Trophoblast cell (in vitro differentiated cells and primary cell): Measurements from ENCODE around the gene ZNF316.

ENCODE experiments used
- DNase-seq, 2 donors: peaks; one replicate each; pipeline ENCODE4 v3.0.0-alpha.2; 2016
- H2AFZ ChIP-seq: 2 replicates; pipeline ENCODE4 v1.6.1; 2013; ENCODE audit warnings: low read length, moderate library complexity, mild to moderate bottlenecking; ENCODE audit not compliant: insufficient read depth, poor library complexity
- H2AK5ac ChIP-seq: 2 replicates; pipeline ENCODE4 v1.6.1; 2013; ENCODE audit warnings: mild to moderate bottlenecking, low read length
- H2BK120ac ChIP-seq: 2 replicates; pipeline ENCODE4 v1.6.1; 2013; ENCODE audit warnings: low read length, mild to moderate bottlenecking, moderate library complexity; ENCODE audit not compliant: insufficient read depth, poor library complexity
- H2BK12ac ChIP-seq: 2 replicates; pipeline ENCODE4 v1.6.1; 2013; ENCODE audit warnings: mild to moderate bottlenecking, low read length, moderate library complexity
- H2BK5ac ChIP-seq: 2 replicates; pipeline ENCODE4 v1.6.1; 2013; ENCODE audit warnings: low read length, low read depth, moderate library complexity, mild to moderate bottlenecking; ENCODE audit not compliant: poor library complexity
- H3K14ac ChIP-seq: 2 replicates; pipeline ENCODE4 v1.6.1; 2013; ENCODE audit warnings: mild to moderate bottlenecking, low read length
- H3K18ac ChIP-seq: 2 replicates; pipeline ENCODE4 v1.6.1; 2013; ENCODE audit warnings: mild to moderate bottlenecking, low read length
- H3K23ac ChIP-seq: 2 replicates; pipeline ENCODE4 v1.6.1; 2013; ENCODE audit warnings: low read length
- H3K27ac ChIP-seq: 2 replicates; pipeline ENCODE4 v1.5.1; 2013; ENCODE audit warnings: low read depth, mild to moderate bottlenecking, inconsistent platforms, low read length, moderate library complexity
- H3K27me3 ChIP-seq: 2 replicates; pipeline ENCODE4 v1.6.1; 2013; ENCODE audit warnings: inconsistent platforms, mild to moderate bottlenecking, low read length, moderate library complexity; ENCODE audit not compliant: insufficient read depth
- H3K36me3 ChIP-seq, 2 experiments: 1 replicate in 1 of 2; 2 replicates in 1 of 2; pipeline ENCODE4 v1.6.1; 2013; ENCODE audit warnings: low read length in 2 of 2, mild to moderate bottlenecking in 2 of 2, moderate library complexity in 1 of 2; ENCODE audit not compliant: insufficient read depth in 2 of 2, control insufficient read depth in 1 of 2
- H3K4ac ChIP-seq: 2 replicates; pipeline ENCODE4 v1.6.1; 2013; ENCODE audit warnings: low read depth, mild to moderate bottlenecking, low read length, moderate library complexity
- H3K4me1 ChIP-seq, 2 experiments: 1 replicate in 1 of 2; 2 replicates in 1 of 2; pipeline ENCODE4 v1.6.1; 2013; ENCODE audit warnings: low read length in 2 of 2, mild to moderate bottlenecking in 2 of 2, moderate library complexity in 1 of 2; ENCODE audit not compliant: insufficient read depth in 2 of 2, control insufficient read depth in 1 of 2
- H3K4me2 ChIP-seq: 2 replicates; pipeline ENCODE4 v1.6.1; 2013; ENCODE audit warnings: inconsistent platforms, mild to moderate bottlenecking, low read length, moderate library complexity
- H3K4me3 ChIP-seq: 2 replicates; pipeline ENCODE4 v1.5.1; 2013; ENCODE audit warnings: mild to moderate bottlenecking, low read depth, low read length, inconsistent platforms
- H3K79me1 ChIP-seq: one replicate; pipeline ENCODE4 v1.6.1; 2013; ENCODE audit warnings: low read length
- H3K79me2 ChIP-seq: 2 replicates; pipeline ENCODE4 v1.6.1; 2013; ENCODE audit warnings: low read length, mild to moderate bottlenecking; ENCODE audit not compliant: control insufficient read depth, insufficient read depth, poor library complexity
- H3K9ac ChIP-seq: 2 replicates; pipeline ENCODE4 v1.6.1; 2013; ENCODE audit warnings: mild to moderate bottlenecking, low read length
- H3K9me3 ChIP-seq: 2 replicates; pipeline ENCODE4 v1.6.1; 2013; ENCODE audit warnings: low read depth, mild to moderate bottlenecking, control low read depth, inconsistent platforms, low read length; ENCODE audit not compliant: insufficient read depth
- H4K12ac ChIP-seq: 2 replicates; pipeline ENCODE4 v1.6.1; 2013; ENCODE audit warnings: low read depth, mild to moderate bottlenecking, low read length, moderate library complexity
- H4K8ac ChIP-seq: 2 replicates; pipeline ENCODE4 v1.6.1; 2013; ENCODE audit warnings: low read depth, mild to moderate bottlenecking, low read length, moderate library complexity
- H4K91ac ChIP-seq: one replicate; pipeline ENCODE4 v1.6.1; 2013; ENCODE audit warnings: low read depth, mild to moderate bottlenecking, low read length, moderate library complexity
- WGBS: extraction: QIAGEN DNeasy Blood & Tissue Kit; methylation state at CpG from one replicate; pipeline ENCODE4 v1.1.7; 2013; ENCODE audit warnings: missing lambda C conversion rate; ENCODE audit not compliant: insufficient read length, insufficient coverage; ENCODE audit errors: extremely low coverage; 5-methylcytosine and 5-hydroxymethylcytosine counted together

The ZNF316 gene

GRCh38 chr7:6651851-6652445 is 14.8 kb downstream of the ZNF316 start:
- Histone ChIP-seq H2BK12ac (no peak overlapping the region), H3K27me3 (no peaks in the 10 kb centered on the region), H3K4me3 (no peak overlapping the region), H2AFZ (no peak overlapping the region), H4K8ac (no peak overlapping the region), H3K23ac (no peak overlapping the region), H2BK120ac (no peak overlapping the region), H3K79me1 (no peaks in the 10 kb centered on the region), H3K18ac (no peak overlapping the region), H2BK5ac (no peak overlapping the region), H4K12ac (no peak overlapping the region), H3K4me1 (no peaks in the 10 kb centered on the region), H3K79me2 (no peaks in the 10 kb centered on the region), H3K36me3 (peaks cover 78 to 81% of the 10 kb centered on the region in 2 experiments), H3K9me3 (peaks cover 21% of the 10 kb centered on the region), H2AK5ac (no peak overlapping the region), H3K27ac (no peak overlapping the region), H3K14ac (no peak overlapping the region), H3K4ac (no peak overlapping the region), H3K9ac (no peak overlapping the region), H3K4me2 (no peak overlapping the region), H4K91ac (no peak overlapping the region)
- no peak for DNase-seq
- WGBS, result no CpG with 5 or more reads among the region's 32 CpGs

- Histone ChIP-seq H3K4me3 (peak overlapping the region; percentile 43), H3K9me3 (peaks cover 21% of the 10 kb centered on the region), H3K4me1 (no peaks in the 10 kb centered on the region), H2AFZ (no peak overlapping the region), H3K79me1 (no peaks in the 10 kb centered on the region), H3K18ac (no peak overlapping the region), H3K79me2 (no peaks in the 10 kb centered on the region), H3K23ac (no peak overlapping the region), H2AK5ac (no peak overlapping the region), H2BK12ac (no peak overlapping the region), H2BK5ac (no peak overlapping the region), H3K36me3 (peaks cover 72 to 76% of the 10 kb centered on the region in 2 experiments), H4K91ac (no peak overlapping the region), H3K4ac (no peak overlapping the region), H4K8ac (no peak overlapping the region), H3K14ac (no peak overlapping the region), H4K12ac (no peak overlapping the region), H3K27me3 (no peaks in the 10 kb centered on the region), H3K27ac (no peak overlapping the region), H3K9ac (no peak overlapping the region), H3K4me2 (no peak overlapping the region), H2BK120ac (no peak overlapping the region)
- no peak for DNase-seq
- WGBS, result no CpG with 5 or more reads among the region's 75 CpGs
These were observed 15.4 kb downstream of the ZNF316 start for GRCh38 chr7:6652446-6653011.

GRCh38 chr7:6653071-6654003 is 16.2 kb downstream of the ZNF316 start:
- Histone ChIP-seq H3K4me1 (no peaks in the 10 kb centered on the region), H3K4ac (no peak overlapping the region), H3K18ac (no peak overlapping the region), H3K27me3 (no peaks in the 10 kb centered on the region), H2BK5ac (no peak overlapping the region), H2BK12ac (no peak overlapping the region), H4K8ac (no peak overlapping the region), H3K9ac (no peak overlapping the region), H3K23ac (no peak overlapping the region), H4K12ac (no peak overlapping the region), H3K79me1 (no peaks in the 10 kb centered on the region), H3K27ac (no peak overlapping the region), H3K9me3 (peaks cover 19% of the 10 kb centered on the region), H2AFZ (no peak overlapping the region), H3K4me2 (no peak overlapping the region), H3K79me2 (no peaks in the 10 kb centered on the region), H3K36me3 (peaks cover 64 to 68% of the 10 kb centered on the region in 2 experiments), H2AK5ac (no peak overlapping the region), H3K14ac (no peak overlapping the region), H3K4me3 (no peak overlapping the region), H2BK120ac (no peak overlapping the region), H4K91ac (no peak overlapping the region)
- DNase-seq, result no peak
- WGBS, result no CpG with 5 or more reads among the region's 146 CpGs

- no peak overlapping the region for H4K12ac ChIP-seq
- H3K14ac ChIP-seq, result no peak overlapping the region
- no peaks in the 10 kb centered on the region for H3K79me1 ChIP-seq
- H3K4me2 ChIP-seq, result no peak overlapping the region
- H3K27ac ChIP-seq, result no peak overlapping the region
- peaks cover 18% of the 10 kb centered on the region for H3K9me3 ChIP-seq
- peaks cover 56 to 60% of the 10 kb centered on the region in 2 experiments for H3K36me3 ChIP-seq
- H3K4me1 ChIP-seq, result peaks cover 0 to 2% of the 10 kb centered on the region in 2 experiments
- no peak overlapping the region for H3K4me3 ChIP-seq
- H2BK120ac ChIP-seq, result no peak overlapping the region
- H3K18ac ChIP-seq, result no peak overlapping the region
- H3K23ac ChIP-seq, result no peak overlapping the region
- H2BK12ac ChIP-seq, result no peak overlapping the region
- DNase-seq, result no peak
- no peak overlapping the region for H3K4ac ChIP-seq
- no peak overlapping the region for H2BK5ac ChIP-seq
- H2AK5ac ChIP-seq, result no peak overlapping the region
- no peak overlapping the region for H3K9ac ChIP-seq
- no peak overlapping the region for H2AFZ ChIP-seq
- H3K27me3 ChIP-seq, result no peaks in the 10 kb centered on the region
- H4K8ac ChIP-seq, result no peak overlapping the region
- no peak overlapping the region for H4K91ac ChIP-seq
- no peaks in the 10 kb centered on the region for H3K79me2 ChIP-seq
- WGBS, result no CpG with 5 or more reads among the region's 94 CpGs
These were observed 17.2 kb downstream of the ZNF316 start for GRCh38 chr7:6654113-6654841.
